ENCODE data around the gene HLA-C. TPM values are rescaled to one million over a fixed set of nuclear protein-coding genes. Genes with fewer than 3 reads are reported as not detected.

The HLA-C gene
- total RNA-seq, 3 donors from 2014 or later (not counting 1 experiment from before 2014, with no cell fraction given), result 2,828 to 3,894 (median 3,245) TPM

GRCh38 chr6:31299947-31300346 is 28.1 kb upstream of the HLA-C start:
- no peak overlapping the region for H3K27ac Mint-ChIP-seq
- Histone ChIP-seq H3K4me1 (ENCODE audit: control insufficient read depth, insufficient read depth, low read length) (no peaks in the 10 kb centered on the region), H3K4me3 (ENCODE audit: low read length) (no peak overlapping the region), H3K27me3 (ENCODE audit: control insufficient read depth, insufficient read depth, low read length) (no peaks in the 10 kb centered on the region), H3K27ac (ENCODE audit: low read length) (no peak overlapping the region), H3K36me3 (ENCODE audit: control insufficient read depth, insufficient read depth, low read length) (no peaks in the 10 kb centered on the region), H3K9me3 (ENCODE audit: control insufficient read depth, insufficient read depth, low read length) (no peaks in the 10 kb centered on the region)
- H3K9me3 Mint-ChIP-seq, result no peaks in the 10 kb centered on the region
- TF ChIP-seq CTCF (IDR thresholded peaks at IDR 0.05), result no peak
- ATAC-seq (no peak), DNase-seq (no peak)
- WGBS (ENCODE audit: insufficient coverage), result 88% methylated on average over 3 of the region's 3 CpGs
- no peaks in the 10 kb centered on the region for H3K36me3 Mint-ChIP-seq
- no peaks in the 10 kb centered on the region for H3K4me1 Mint-ChIP-seq
- H3K4me3 Mint-ChIP-seq, result no peak overlapping the region
- intact Hi-C loops (cut with micrococcal nuclease), result no loop called here
- peaks cover 58 to 87% of the 10 kb centered on the region in 2 donors for H3K27me3 Mint-ChIP-seq (ENCODE audit: low read depth in 2 of 2)

DNA sequence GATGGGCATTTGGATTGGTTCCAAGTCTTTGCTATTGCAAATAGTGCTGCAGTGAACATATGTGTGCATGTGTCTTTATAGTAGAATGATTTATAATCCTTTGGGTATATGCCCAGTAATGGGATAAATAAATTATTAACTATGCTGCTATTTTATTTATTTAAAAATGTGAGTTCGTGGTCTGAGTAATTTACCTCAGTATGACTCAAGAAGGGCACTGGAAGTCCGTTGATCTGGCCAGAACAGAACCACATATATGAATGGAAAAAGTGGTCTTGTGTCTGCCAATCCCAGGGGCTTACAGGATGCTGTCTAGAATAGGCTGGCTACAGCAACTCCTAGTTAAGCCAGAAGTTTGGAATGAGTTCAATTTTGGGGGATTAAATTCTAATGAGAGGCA is 27.6 kb upstream of the HLA-C start:
- no peak overlapping the region for H3K27ac ChIP-seq (ENCODE audit: low read length)
- Mint-ChIP-seq H3K27me3 (ENCODE audit: low read depth in 2 of 2) (peaks cover 61 to 92% of the 10 kb centered on the region in 2 donors), H3K36me3 (no peaks in the 10 kb centered on the region), H3K27ac (no peak overlapping the region), H3K4me3 (no peak overlapping the region), H3K9me3 (no peaks in the 10 kb centered on the region), H3K4me1 (no peaks in the 10 kb centered on the region)
- ATAC-seq (no peak), DNase-seq (no peak)
- H3K4me3 ChIP-seq (ENCODE audit: low read length), result no peak overlapping the region
- no peak for TF ChIP-seq CTCF (IDR thresholded peaks at IDR 0.05)
- intact Hi-C loops (cut with micrococcal nuclease), result no loop called here
- H3K4me1 ChIP-seq (ENCODE audit: control insufficient read depth, insufficient read depth, low read length), result no peaks in the 10 kb centered on the region
- H3K36me3 ChIP-seq (ENCODE audit: control insufficient read depth, insufficient read depth, low read length), result no peaks in the 10 kb centered on the region
- H3K9me3 ChIP-seq (ENCODE audit: control insufficient read depth, insufficient read depth, low read length), result no peaks in the 10 kb centered on the region
- no peaks in the 10 kb centered on the region for H3K27me3 ChIP-seq (ENCODE audit: control insufficient read depth, insufficient read depth, low read length)
- 47% methylated on average over 2 of the region's 2 CpGs for WGBS (ENCODE audit: insufficient coverage)

DNA sequence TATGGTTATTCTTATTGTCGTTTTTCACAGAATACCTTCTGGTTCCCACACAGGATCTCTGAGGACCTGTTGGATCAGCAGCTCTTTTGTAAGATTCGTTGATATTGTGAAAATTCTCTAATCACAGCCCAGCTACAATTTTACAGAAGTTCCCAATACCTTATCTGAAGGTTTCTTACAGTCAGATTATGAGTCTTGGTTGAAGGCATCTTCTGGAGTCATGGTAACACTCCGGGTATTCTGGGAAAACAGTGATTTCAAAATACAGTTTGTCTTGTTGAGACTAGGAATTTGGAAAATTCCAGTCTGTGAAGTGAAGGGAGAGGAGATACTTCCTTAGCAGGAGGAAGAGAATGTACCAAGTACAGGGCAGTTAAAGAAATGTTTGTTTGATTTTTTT is 22.2 kb upstream of the HLA-C start:
- Histone ChIP-seq H3K4me1 (ENCODE audit: control insufficient read depth, insufficient read depth, low read length) (no peaks in the 10 kb centered on the region), H3K9me3 (ENCODE audit: control insufficient read depth, insufficient read depth, low read length) (no peaks in the 10 kb centered on the region), H3K36me3 (ENCODE audit: control insufficient read depth, insufficient read depth, low read length) (no peaks in the 10 kb centered on the region), H3K27me3 (ENCODE audit: control insufficient read depth, insufficient read depth, low read length) (peaks cover 11% of the 10 kb centered on the region), H3K27ac (ENCODE audit: low read length) (no peak overlapping the region), H3K4me3 (ENCODE audit: low read length) (no peak overlapping the region)
- peaks cover 41 to 83% of the 10 kb centered on the region in 2 donors for H3K27me3 Mint-ChIP-seq (ENCODE audit: low read depth in 2 of 2)
- intact Hi-C loops (cut with micrococcal nuclease), result no loop called here
- H3K36me3 Mint-ChIP-seq, result no peaks in the 10 kb centered on the region
- no peak for TF ChIP-seq CTCF (IDR thresholded peaks at IDR 0.05)
- DNase-seq (no peak), ATAC-seq (no peak)
- H3K4me3 Mint-ChIP-seq, result no peak overlapping the region
- no peak overlapping the region for H3K27ac Mint-ChIP-seq
- peaks cover 5 to 9% of the 10 kb centered on the region in 2 donors for H3K4me1 Mint-ChIP-seq
- WGBS (ENCODE audit: insufficient coverage), result 100% methylated on average over 1 of the region's 3 CpGs
- no peaks in the 10 kb centered on the region for H3K9me3 Mint-ChIP-seq

- Mint-ChIP-seq H3K27me3 (ENCODE audit: low read depth in 2 of 2) (peaks cover 37 to 82% of the 10 kb centered on the region in 2 donors), H3K36me3 (no peaks in the 10 kb centered on the region), H3K4me3 (no peak overlapping the region), H3K9me3 (no peaks in the 10 kb centered on the region), H3K27ac (no peak overlapping the region), H3K4me1 (peaks cover 5 to 10% of the 10 kb centered on the region in 2 donors)
- H3K9me3 ChIP-seq (ENCODE audit: control insufficient read depth, insufficient read depth, low read length), result no peaks in the 10 kb centered on the region
- no peak for TF ChIP-seq CTCF (IDR thresholded peaks at IDR 0.05)
- no peak overlapping the region for H3K27ac ChIP-seq (ENCODE audit: low read length)
- ATAC-seq (no peak), DNase-seq (no peak)
- no peaks in the 10 kb centered on the region for H3K36me3 ChIP-seq (ENCODE audit: control insufficient read depth, insufficient read depth, low read length)
- H3K4me1 ChIP-seq (ENCODE audit: control insufficient read depth, insufficient read depth, low read length), result no peaks in the 10 kb centered on the region
- 69% methylated on average over 3 of the region's 5 CpGs for WGBS (ENCODE audit: insufficient coverage)
- H3K27me3 ChIP-seq (ENCODE audit: control insufficient read depth, insufficient read depth, low read length), result peaks cover 11% of the 10 kb centered on the region
- H3K4me3 ChIP-seq (ENCODE audit: low read length), result no peak overlapping the region
- intact Hi-C loops (cut with micrococcal nuclease), result no loop called here
Observed at GRCh38 chr6:31293343-31293742, 21.5 kb upstream of the HLA-C start.

Measured in natural killer cell (primary cell).